Measurements from ENCODE around the gene FAM131A. TPM values are rescaled to one million over a fixed set of nuclear protein-coding genes. Genes with fewer than 3 reads are reported as not detected.

The FAM131A gene
- total RNA-seq, 1 experiment from 2014 or later, result 14.4 TPM

DNA sequence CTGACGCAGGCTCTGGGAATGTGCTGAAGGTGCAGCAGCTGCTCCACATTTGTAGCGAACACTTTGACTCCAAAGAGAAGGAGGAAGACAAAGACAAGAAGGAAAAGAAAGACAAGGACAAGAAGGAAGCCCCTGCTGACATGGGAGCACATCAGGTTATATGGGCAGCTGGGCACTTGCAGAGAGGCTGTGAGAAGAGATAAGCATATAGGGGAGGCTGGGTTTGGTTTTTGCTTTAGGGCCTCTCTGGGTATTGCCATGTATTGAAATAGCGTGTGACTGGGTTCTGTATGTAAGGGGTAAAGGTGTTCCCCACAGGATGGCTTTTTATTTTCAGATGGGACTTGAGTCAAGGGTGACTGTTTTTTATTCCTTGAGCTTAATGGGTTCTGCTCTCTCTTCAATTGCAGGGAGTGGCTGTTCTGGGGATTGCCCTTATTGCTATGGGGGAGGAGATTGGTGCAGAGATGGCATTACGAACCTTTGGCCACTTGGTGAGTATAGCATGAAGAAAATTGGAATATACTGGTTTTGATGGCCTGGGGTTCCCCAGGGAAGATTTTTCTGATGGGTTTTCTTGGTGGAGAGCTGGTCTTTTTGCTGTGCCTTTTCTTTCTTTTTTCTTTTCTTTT lies 30.9 kb upstream of the FAM131A start:
- Histone ChIP-seq H3K4me1 (ENCODE audit: insufficient read depth, low read length) (no peaks in the 10 kb centered on the region), H4K5ac (ENCODE audit: insufficient read length, low read depth, low read length) (no peak overlapping the region), H3K9me3 (ENCODE audit: control insufficient read depth, low read depth, low read length) (no peaks in the 10 kb centered on the region), H4K20me1 (ENCODE audit: control insufficient read depth, insufficient read depth, insufficient read length) (peaks cover 2% of the 10 kb centered on the region), H2BK120ac (ENCODE audit: low read depth, low read length, poor library complexity, severe bottlenecking) (no peak overlapping the region), H3K23me2 (ENCODE audit: insufficient read length, low read depth, low read length, poor library complexity, severe bottlenecking) (no peaks in the 10 kb centered on the region), H3K56ac (ENCODE audit: insufficient read length, low read depth, low read length) (no peak overlapping the region), H3K9ac (ENCODE audit: extremely low read depth, insufficient read length, low read length) (no peak overlapping the region), H3K14ac (ENCODE audit: insufficient read depth, low read length) (no peak overlapping the region), H2AK5ac (ENCODE audit: insufficient read length, low read length) (no peak overlapping the region), H4K8ac (replicated peaks; ENCODE audit: insufficient read length, low read depth, low read length) (no peak overlapping the region), H3K23ac (ENCODE audit: insufficient read length, low read depth, low read length) (no peak overlapping the region), H2BK12ac (ENCODE audit: insufficient read length, low read depth, low read length) (no peak overlapping the region), H3K18ac (ENCODE audit: insufficient read length, low read depth, low read length) (no peak overlapping the region), H3K79me2 (ENCODE audit: insufficient read depth, low read length) (no peaks in the 10 kb centered on the region), H3K27me3 (ENCODE audit: insufficient read depth, low read length) (no peaks in the 10 kb centered on the region), H3K79me1 (ENCODE audit: insufficient read depth, low read depth, low read length, poor library complexity, severe bottlenecking) (no peaks in the 10 kb centered on the region), H3T11ph (ENCODE audit: low read length) (no peak overlapping the region), H3K4me2 (ENCODE audit: insufficient read depth, insufficient read length, low read length) (no peak overlapping the region), H3K4ac (ENCODE audit: low read depth, low read length) (no peak overlapping the region), H2BK5ac (ENCODE audit: insufficient read length, low read length) (no peak overlapping the region), H4K91ac (ENCODE audit: insufficient read length, low read depth, low read length) (no peak overlapping the region), H3K27ac (ENCODE audit: insufficient read length, low read depth, low read length) (no peak overlapping the region), H2BK20ac (ENCODE audit: low read depth, low read length, poor library complexity, severe bottlenecking) (no peak overlapping the region), H2BK15ac (ENCODE audit: low read depth, low read length) (no peak overlapping the region), H2AFZ (ENCODE audit: low read length) (no peak overlapping the region)
- no peaks in the 10 kb centered on the region for H3K27me3 Mint-ChIP-seq (ENCODE audit: low read depth)
- no CpG with 5 or more reads among the region's 4 CpGs for WGBS (ENCODE audit: extremely low coverage, insufficient read length, low lambda C conversion rate)
- TF ChIP-seq, protein P1, sequence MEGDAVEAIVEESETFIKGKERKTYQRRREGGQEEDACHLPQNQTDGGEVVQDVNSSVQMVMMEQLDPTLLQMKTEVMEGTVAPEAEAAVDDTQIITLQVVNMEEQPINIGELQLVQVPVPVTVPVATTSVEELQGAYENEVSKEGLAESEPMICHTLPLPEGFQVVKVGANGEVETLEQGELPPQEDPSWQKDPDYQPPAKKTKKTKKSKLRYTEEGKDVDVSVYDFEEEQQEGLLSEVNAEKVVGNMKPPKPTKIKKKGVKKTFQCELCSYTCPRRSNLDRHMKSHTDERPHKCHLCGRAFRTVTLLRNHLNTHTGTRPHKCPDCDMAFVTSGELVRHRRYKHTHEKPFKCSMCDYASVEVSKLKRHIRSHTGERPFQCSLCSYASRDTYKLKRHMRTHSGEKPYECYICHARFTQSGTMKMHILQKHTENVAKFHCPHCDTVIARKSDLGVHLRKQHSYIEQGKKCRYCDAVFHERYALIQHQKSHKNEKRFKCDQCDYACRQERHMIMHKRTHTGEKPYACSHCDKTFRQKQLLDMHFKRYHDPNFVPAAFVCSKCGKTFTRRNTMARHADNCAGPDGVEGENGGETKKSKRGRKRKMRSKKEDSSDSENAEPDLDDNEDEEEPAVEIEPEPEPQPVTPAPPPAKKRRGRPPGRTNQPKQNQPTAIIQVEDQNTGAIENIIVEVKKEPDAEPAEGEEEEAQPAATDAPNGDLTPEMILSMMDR (conservative IDR thresholded peaks at IDR 0.05), result no peak
- H3K36me3 Mint-ChIP-seq (ENCODE audit: insufficient read depth in 1 of 3, low read depth in 3 of 3), result peaks cover 72 to 87% (median 78%) of the 10 kb centered on the region in 3 experiments
- no peak overlapping the region for H3K4me3 Mint-ChIP-seq
- H3K27ac Mint-ChIP-seq, result no peak overlapping the region
- no peaks in the 10 kb centered on the region; a peak in 1 of 5 replicates for H3K9me3 Mint-ChIP-seq
- DNase-seq, result no peak
- no peaks in the 10 kb centered on the region for H3K4me1 Mint-ChIP-seq

Data from H9 (cell line).